Measurements from ENCODE around the gene TRPC6.

TRPC6 gene

GRCh38 chr11:101516546-101516945, 67.3 kb downstream of the TRPC6 start:
- DNase-seq = no peak
- Histone ChIP-seq H3K4me1 (ENCODE audit: insufficient read depth, low read length) (no peaks in the 10 kb centered on the region), H3K27ac (ENCODE audit: low read length) (no peak overlapping the region), H4K20me1 (ENCODE audit: insufficient read depth, low read length) (no peaks in the 10 kb centered on the region), H3K27me3 (ENCODE audit: insufficient read depth, low read length, poor library complexity) (no peaks in the 10 kb centered on the region), H3K9ac (ENCODE audit: low read depth, low read length) (no peak overlapping the region), H3K36me3 (ENCODE audit: insufficient read depth, low read length) (no peaks in the 10 kb centered on the region), H2AFZ (ENCODE audit: low read depth, low read length) (no peak overlapping the region), H3K4me3 (ENCODE audit: low read depth in 1 of 2, low read length in 2 of 2) (no peak overlapping the region), H3K4me2 (ENCODE audit: insufficient read depth, low read length) (no peak overlapping the region), H3K79me2 (ENCODE audit: insufficient read depth, low read length) (no peaks in the 10 kb centered on the region), H3K9me3 (ENCODE audit: insufficient read depth, low read length, severe bottlenecking) (no peaks in the 10 kb centered on the region)
- ATAC-seq (ENCODE audit: insufficient read depth, low read depth) = no peak
- no peak for TF ChIP-seq CTCF (IDR thresholded peaks at IDR 0.05; ENCODE audit: borderline replicate concordance, extremely low read depth, low read length, poor library complexity, severe bottlenecking)
- no peak for TF ChIP-seq EZH2 (IDR thresholded peaks at IDR 0.05; ENCODE audit: borderline replicate concordance, low read depth, low read length, severe bottlenecking)

GRCh38 chr11:101511065-101511464, 72.7 kb downstream of the TRPC6 start:
- Histone ChIP-seq H3K4me3 (ENCODE audit: low read depth in 1 of 2, low read length in 2 of 2) (no peak overlapping the region), H3K4me1 (ENCODE audit: insufficient read depth, low read length) (no peaks in the 10 kb centered on the region), H3K9ac (ENCODE audit: low read depth, low read length) (no peak overlapping the region), H3K27ac (ENCODE audit: low read length) (no peak overlapping the region), H2AFZ (ENCODE audit: low read depth, low read length) (no peak overlapping the region), H3K36me3 (ENCODE audit: insufficient read depth, low read length) (no peaks in the 10 kb centered on the region), H3K9me3 (ENCODE audit: insufficient read depth, low read length, severe bottlenecking) (no peaks in the 10 kb centered on the region), H3K79me2 (ENCODE audit: insufficient read depth, low read length) (no peaks in the 10 kb centered on the region), H4K20me1 (ENCODE audit: insufficient read depth, low read length) (no peaks in the 10 kb centered on the region), H3K4me2 (ENCODE audit: insufficient read depth, low read length) (no peak overlapping the region), H3K27me3 (ENCODE audit: insufficient read depth, low read length, poor library complexity) (no peaks in the 10 kb centered on the region)
- no peak for DNase-seq
- no peak for TF ChIP-seq CTCF (IDR thresholded peaks at IDR 0.05; ENCODE audit: borderline replicate concordance, extremely low read depth, low read length, poor library complexity, severe bottlenecking)
- TF ChIP-seq EZH2 (IDR thresholded peaks at IDR 0.05; ENCODE audit: borderline replicate concordance, low read depth, low read length, severe bottlenecking) = no peak
- no peak for ATAC-seq (ENCODE audit: insufficient read depth, low read depth)

- H3K4me1 ChIP-seq (ENCODE audit: insufficient read depth, low read length) = no peaks in the 10 kb centered on the region
- no peaks in the 10 kb centered on the region for H3K79me2 ChIP-seq (ENCODE audit: insufficient read depth, low read length)
- no peaks in the 10 kb centered on the region for H3K27me3 ChIP-seq (ENCODE audit: insufficient read depth, low read length, poor library complexity)
- no peak overlapping the region for H2AFZ ChIP-seq (ENCODE audit: low read depth, low read length)
- H3K9ac ChIP-seq (ENCODE audit: low read depth, low read length) = no peak overlapping the region
- TF ChIP-seq CTCF (IDR thresholded peaks at IDR 0.05; ENCODE audit: borderline replicate concordance, extremely low read depth, low read length, poor library complexity, severe bottlenecking) (no peak), EZH2 (IDR thresholded peaks at IDR 0.05; ENCODE audit: borderline replicate concordance, low read depth, low read length, severe bottlenecking) (no peak)
- no peaks in the 10 kb centered on the region for H3K36me3 ChIP-seq (ENCODE audit: insufficient read depth, low read length)
- H3K9me3 ChIP-seq (ENCODE audit: insufficient read depth, low read length, severe bottlenecking) = no peaks in the 10 kb centered on the region
- no peak for DNase-seq
- no peak overlapping the region for H3K4me2 ChIP-seq (ENCODE audit: insufficient read depth, low read length)
- no peak overlapping the region for H3K4me3 ChIP-seq (ENCODE audit: low read depth in 1 of 2, low read length in 2 of 2)
- no peak for ATAC-seq (ENCODE audit: insufficient read depth, low read depth)
- H4K20me1 ChIP-seq (ENCODE audit: insufficient read depth, low read length) = no peaks in the 10 kb centered on the region
- H3K27ac ChIP-seq (ENCODE audit: low read length) = no peak overlapping the region
These were observed 73.2 kb downstream of the TRPC6 start for GRCh38 chr11:101510591-101510990.

GRCh38 chr11:101509922-101510321, 73.9 kb downstream of the TRPC6 start:
- no peak for ATAC-seq (ENCODE audit: insufficient read depth, low read depth)
- TF ChIP-seq CTCF (IDR thresholded peaks at IDR 0.05; ENCODE audit: borderline replicate concordance, extremely low read depth, low read length, poor library complexity, severe bottlenecking) (no peak), EZH2 (IDR thresholded peaks at IDR 0.05; ENCODE audit: borderline replicate concordance, low read depth, low read length, severe bottlenecking) (no peak)
- Histone ChIP-seq H3K36me3 (ENCODE audit: insufficient read depth, low read length) (no peaks in the 10 kb centered on the region), H2AFZ (ENCODE audit: low read depth, low read length) (no peak overlapping the region), H3K27ac (ENCODE audit: low read length) (no peak overlapping the region), H4K20me1 (ENCODE audit: insufficient read depth, low read length) (no peaks in the 10 kb centered on the region), H3K4me3 (ENCODE audit: low read depth in 1 of 2, low read length in 2 of 2) (no peak overlapping the region), H3K9ac (ENCODE audit: low read depth, low read length) (no peak overlapping the region), H3K27me3 (ENCODE audit: insufficient read depth, low read length, poor library complexity) (no peaks in the 10 kb centered on the region), H3K4me2 (ENCODE audit: insufficient read depth, low read length) (no peak overlapping the region), H3K79me2 (ENCODE audit: insufficient read depth, low read length) (no peaks in the 10 kb centered on the region), H3K4me1 (ENCODE audit: insufficient read depth, low read length) (no peaks in the 10 kb centered on the region), H3K9me3 (ENCODE audit: insufficient read depth, low read length, severe bottlenecking) (no peaks in the 10 kb centered on the region)
- DNase-seq = no peak

Data from DND-41 (cell line).